Activated naive CD4-positive, alpha-beta T cell (primary cell): ENCODE data around the gene OR2A25.

Experiments
- DNase-seq, 4 experiments: peaks; one replicate each; lab custom pipeline; 2025; lab: John Stamatoyannopoulos, UW

Gene OR2A25

GRCh38 chr7:144074374-144074773 is 4.8 kb downstream of the OR2A25 start:
- DNase-seq: no peak

- DNase-seq: no peak
Measured at GRCh38 chr7:144085978-144086377, 16.4 kb downstream of the OR2A25 start, which contains the start of gene OR2A12. OR2A12 (plus strand) TSS chr7:144086278; CDS start chr7:144095108, 8,830 bp downstream.

GRCh38 chr7:144086730-144087129 is 17.1 kb downstream of the OR2A25 start:
- no peak for DNase-seq

GRCh38 chr7:144087230-144087629 is 17.6 kb downstream of the OR2A25 start:
- DNase-seq: no peak

GRCh38 chr7:144090667-144091066 is 21.1 kb downstream of the OR2A25 start:
- no peak for DNase-seq

- no peak for DNase-seq
Measured at GRCh38 chr7:144098776-144099175, 29.2 kb downstream of the OR2A25 start.

- DNase-seq: no peak
Measured at GRCh38 chr7:144100607-144101006, 31.0 kb downstream of the OR2A25 start.

- DNase-seq: no peak
Measured at GRCh38 chr7:144102041-144102440, 32.4 kb downstream of the OR2A25 start.

GRCh38 chr7:144105211-144105610 is 35.6 kb downstream of the OR2A25 start:
- no peak for DNase-seq

GRCh38 chr7:144109283-144109682 is 39.7 kb downstream of the OR2A25 start, which contains the start of gene OR2A2:
OR2A2 (plus strand) TSS chr7:144109583; CDS start chr7:144109583, 0 bp downstream.
- DNase-seq: no peak

GRCh38 chr7:144110272-144110671 is 40.7 kb downstream of the OR2A25 start:
- no peak for DNase-seq

- DNase-seq: no peak
Measured at GRCh38 chr7:144113651-144114050, 44.0 kb downstream of the OR2A25 start.

GRCh38 chr7:144118341-144118740 is 48.7 kb downstream of the OR2A25 start:
- DNase-seq: no peak

- no peak for DNase-seq
Measured at GRCh38 chr7:144122876-144123275, 53.3 kb downstream of the OR2A25 start, which contains the start of gene OR2A14. OR2A14 (plus strand) TSS chr7:144123176; CDS start chr7:144129113, 5,937 bp downstream.
